Esophagus squamous epithelium (tissue), 4 donors: ENCODE data around the gene TIMM44.

Experiments
- CTCF ChIP-seq, 6 experiments: fragments of 450-650 bp in 4 of 6; fragments of 200-600 bp in 2 of 6; sonication (generic) in 2 of 6; IDR thresholded peaks; one replicate each; pipeline ENCODE4 v1.5.1; 2016 to 2019; ENCODE audit warnings: antibody characterized with exemption in 6 of 6, mild to moderate bottlenecking in 4 of 6, moderate library complexity in 4 of 6
- POLR2A ChIP-seq, 4 donors: fragments of 450-650 bp; IDR thresholded peaks; one replicate each; pipeline ENCODE4 v1.6.1; 2017; ENCODE audit warnings: antibody characterized with exemption in 4 of 4, mild to moderate bottlenecking in 4 of 4, moderate library complexity in 3 of 4

DNA sequence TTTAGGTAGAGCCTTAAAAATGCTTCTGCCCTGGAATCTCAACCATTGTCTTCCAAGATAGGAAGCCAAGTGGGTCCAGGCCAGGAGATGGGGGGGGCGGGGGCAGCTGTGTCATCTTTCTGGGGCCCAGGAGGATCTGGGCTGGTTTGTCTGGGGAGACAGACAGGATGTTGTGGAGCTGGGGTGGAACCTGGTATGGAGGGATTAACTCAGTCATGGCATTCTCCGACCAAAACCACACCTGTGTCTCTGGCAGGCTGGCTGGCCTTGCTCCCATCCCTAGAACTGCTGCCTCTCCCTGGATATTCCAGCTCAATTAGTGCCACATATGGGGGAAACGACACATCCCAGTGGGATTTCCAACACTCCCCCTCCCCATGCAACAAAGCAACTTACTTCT is 42.5 kb downstream of the TIMM44 start:
- TF ChIP-seq CTCF (IDR thresholded peaks at IDR 0.05) (no peak), POLR2A (IDR thresholded peaks at IDR 0.05) (no peak)
